Retina (tissue), 1 donor: ENCODE measurements around the gene LANCL3.
"Not testable (repeated sequence)": the region's sequence is repeated elsewhere in the genome, so short reads cannot be mapped to it uniquely, and the experiment has no call there.

Source experiments
- DNase-seq: peaks from one replicate; pipeline ENCODE4 v3.0.0-alpha.2; 2016

The LANCL3 gene

DNA sequence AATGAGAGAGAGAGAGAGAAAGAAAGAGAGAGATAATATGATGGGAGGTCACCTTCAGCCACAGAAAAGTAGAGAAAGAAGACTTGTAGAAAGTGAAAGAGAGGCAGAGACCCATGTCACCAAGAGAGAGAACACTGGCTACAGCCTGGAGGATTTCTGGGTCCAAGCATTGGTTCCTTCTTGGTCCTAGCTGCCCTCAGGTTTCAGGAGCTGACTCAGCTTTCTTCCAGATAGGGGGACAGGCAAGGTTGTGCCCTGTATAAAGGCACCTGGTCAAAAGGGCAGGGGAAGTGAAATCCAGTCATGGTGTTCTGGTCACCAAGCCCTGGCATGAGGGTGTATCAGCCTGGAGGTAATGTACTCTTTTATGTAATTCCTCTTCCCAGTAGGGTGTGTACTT is 66.6 kb downstream of the LANCL3 start:
- no peak for DNase-seq

DNA sequence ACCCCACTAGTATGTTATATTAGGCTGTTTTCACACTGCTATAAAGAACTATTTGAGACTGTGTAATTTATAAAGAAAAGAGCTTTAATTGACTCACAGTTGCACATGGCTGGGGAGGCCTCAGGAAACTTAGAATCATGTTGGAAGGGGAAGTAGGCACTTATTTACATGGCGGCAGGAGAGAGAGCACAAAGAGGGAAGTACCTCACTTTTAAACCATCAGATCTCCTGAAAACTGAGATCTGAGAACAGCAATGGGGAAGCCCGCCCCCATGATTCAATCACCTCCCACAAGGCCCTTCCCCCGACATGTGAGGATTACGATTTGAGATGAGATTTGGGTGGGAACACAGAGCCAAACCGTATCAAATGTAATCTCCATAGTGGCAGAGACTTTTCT is 68.7 kb downstream of the LANCL3 start:
- no peak for DNase-seq

DNA sequence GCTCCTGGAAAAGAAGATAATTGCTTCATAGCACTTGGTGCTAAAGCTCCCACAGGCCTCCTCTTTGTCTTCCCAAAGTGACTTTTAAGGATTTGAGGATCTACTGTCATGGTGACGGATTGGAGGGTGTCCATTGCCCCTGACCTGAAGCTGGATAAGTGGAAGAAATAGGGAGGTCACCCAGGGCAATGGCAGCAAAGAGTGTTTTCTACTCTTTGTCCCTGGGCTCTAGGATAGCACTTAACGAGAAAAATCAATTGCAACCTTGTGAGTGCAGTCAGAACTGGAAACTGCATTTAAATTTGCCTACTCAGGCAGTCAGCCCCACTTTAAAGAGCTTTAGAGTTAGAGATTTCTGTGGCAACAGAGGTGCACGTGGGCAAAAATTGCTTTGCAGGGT is 70.4 kb downstream of the LANCL3 start:
- DNase-seq = no peak

- DNase-seq = no peak
Measured at GRCh38 chrX:37644381-37645305, 73.2 kb downstream of the LANCL3 start.

DNA sequence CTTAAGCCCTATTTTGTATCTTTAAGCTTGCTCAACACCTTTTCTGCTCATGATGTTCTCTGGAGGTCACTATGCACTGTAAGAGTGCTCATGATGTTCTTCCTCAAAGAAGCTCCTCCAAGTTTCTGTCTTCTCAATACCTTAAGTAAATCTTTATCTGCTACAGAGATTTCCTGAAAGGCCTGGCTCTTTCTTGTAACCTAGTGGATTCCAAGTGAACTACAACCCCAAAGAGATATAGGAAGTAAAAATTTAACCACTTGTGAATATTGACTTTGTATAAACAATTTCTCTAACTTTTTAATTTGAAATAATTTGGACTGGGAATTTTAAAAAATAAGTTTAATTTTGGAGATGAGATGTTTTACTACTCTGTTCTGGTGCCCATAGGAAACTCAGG is 74.8 kb downstream of the LANCL3 start:
- DNase-seq = no peak

DNA sequence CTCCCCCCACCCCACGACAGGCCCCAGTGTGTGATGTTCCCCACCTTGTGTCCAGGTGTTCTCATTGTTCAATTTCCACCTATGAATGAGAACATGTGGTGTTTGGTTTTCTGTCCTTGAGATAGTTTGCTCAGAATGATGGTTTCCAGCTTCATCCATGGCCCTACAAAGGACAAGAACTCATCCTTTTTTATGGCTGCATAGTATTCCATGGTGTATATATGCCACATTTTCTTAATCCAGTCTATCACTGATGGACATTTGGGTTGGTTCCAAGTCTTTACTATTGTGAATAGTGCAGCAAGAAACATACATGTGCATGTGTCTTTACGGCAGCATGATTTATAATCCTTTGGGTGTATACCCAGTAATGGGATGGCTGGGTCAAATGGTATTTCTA is 79.4 kb downstream of the LANCL3 start:
- DNase-seq = not testable (repeated sequence)

DNA sequence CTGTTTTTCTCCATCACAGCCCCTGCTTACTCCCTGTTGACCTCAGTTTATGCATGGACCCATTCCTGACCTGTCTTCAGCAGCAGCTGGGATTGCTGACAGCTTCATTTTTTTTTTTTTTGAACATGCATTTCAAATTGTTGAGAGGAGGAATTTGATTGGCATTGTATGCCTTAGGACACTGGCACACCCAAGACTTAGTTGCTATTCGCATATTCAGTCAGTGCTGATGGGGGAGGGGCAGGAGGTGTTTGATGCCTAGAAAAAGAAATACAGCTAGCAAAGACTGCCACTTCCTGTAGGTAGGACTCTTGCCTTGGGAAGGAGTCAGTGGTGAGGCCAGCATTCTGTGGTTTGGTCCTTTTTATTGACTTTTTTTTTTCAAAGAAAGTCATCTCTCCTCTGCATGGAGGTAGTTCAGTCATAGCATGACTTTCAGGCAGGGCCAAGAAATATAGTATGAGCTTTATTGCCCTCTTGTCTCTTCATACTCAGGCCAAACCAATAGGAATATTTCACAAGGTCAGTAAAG is 80.5 kb downstream of the LANCL3 start:
- no peak for DNase-seq

DNA sequence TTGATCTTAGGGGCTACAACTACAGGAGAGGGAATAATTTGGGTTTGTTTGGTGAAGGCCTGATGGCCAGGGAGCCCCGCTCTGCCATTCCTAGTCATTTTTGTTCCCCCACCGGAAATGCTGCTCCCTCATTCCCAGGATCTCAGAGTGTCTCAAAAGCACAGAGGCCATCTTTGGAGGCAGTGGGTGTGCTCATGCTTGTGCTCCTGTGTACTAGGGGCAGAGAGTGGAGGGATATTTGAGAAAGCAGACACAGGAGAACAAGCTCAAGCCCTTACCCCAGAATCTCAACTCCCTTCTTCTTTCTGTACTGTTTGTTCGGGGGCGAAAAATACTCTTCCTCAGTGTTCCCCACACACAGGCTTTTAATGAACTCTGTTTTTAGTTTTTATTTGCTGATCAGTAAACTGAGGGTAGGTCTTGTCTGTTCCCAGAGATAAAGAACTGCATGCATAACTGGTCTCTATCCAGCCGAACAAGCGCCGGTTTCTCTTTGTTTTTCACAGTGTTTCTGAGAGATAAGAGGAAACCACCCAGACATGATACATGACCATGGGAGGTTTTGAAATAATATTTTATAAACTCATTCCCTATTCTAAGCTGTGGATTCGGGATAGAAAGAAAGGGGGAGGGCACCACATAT is 81.2 kb downstream of the LANCL3 start:
- no peak for DNase-seq

GRCh38 chrX:37653397-37654085 is 82.1 kb downstream of the LANCL3 start:
- DNase-seq = no peak

DNA sequence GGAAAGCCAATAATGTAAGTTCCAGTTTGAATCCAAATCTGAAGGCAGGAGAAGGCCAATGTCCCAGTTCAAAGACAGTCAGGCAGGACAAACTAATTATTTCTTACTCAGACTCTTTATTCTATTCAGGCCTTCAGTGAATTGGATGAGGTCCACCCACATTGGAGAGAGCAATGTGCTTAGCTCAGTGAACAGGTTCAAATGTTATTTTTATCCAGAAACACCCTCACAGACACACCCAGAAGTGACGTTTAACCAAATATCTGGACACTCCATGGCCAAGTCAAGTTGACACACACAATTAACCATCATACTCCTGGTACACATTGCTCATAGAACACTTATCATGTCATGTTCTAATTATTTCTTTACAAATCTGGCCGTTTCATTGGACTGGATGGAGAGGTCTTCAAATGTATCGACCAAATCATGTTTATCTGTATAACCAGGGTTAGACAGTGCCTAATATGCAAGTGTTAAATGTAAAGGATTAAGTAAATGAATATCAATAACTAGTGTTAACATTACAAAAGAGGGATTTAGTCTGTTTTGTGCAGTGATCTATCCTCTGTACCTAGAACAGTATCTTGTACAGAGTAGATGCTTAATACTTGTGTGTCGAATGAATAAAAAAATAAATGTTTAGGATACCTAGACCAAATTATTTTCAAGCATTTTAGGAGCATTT is 87.0 kb downstream of the LANCL3 start:
- DNase-seq = no peak

GRCh38 chrX:37659047-37659446 is 87.6 kb downstream of the LANCL3 start:
- no peak for DNase-seq

DNA sequence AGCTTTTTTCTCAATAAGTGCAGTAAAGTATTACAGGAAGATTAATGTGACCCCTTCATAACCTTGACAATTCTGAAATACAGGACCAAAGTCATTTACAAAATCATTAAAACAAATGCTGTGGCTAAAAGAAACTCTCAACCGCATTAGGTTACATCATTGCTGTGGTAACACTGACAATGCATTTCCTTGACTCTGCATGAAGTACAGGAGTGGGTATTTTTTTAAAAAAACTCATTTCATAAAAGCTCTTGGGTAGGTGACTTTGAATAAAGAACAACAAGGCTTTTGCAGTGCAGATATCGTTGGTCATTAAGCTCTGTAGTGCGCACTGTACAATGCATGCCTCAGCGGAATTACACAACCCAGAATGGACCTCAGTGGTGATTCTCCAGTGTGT is 90.7 kb downstream of the LANCL3 start:
- DNase-seq = no peak

DNA sequence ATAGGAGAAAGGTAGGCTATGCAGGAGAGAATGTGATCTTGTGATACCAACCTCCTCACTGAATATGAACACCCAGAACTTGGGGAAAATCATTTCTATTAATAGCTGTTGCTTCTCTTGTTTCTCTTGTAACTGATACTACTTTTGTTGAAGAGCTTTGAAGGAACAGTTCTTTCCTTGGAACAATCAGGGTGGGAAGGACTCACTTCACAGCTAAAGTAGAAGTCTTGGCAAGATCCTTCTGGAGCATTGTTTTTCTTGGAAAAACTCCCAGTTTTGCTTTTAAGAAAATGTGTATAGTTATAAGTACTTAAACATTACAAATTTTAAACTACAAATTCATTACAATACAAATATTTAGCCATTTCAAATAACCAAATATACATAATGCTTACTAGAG is 95.1 kb downstream of the LANCL3 start:
- no peak for DNase-seq

GRCh38 chrX:37667141-37667540 is 95.7 kb downstream of the LANCL3 start:
- no peak for DNase-seq

GRCh38 chrX:37672563-37672962 is 101.1 kb downstream of the LANCL3 start:
- DNase-seq = no peak

DNA sequence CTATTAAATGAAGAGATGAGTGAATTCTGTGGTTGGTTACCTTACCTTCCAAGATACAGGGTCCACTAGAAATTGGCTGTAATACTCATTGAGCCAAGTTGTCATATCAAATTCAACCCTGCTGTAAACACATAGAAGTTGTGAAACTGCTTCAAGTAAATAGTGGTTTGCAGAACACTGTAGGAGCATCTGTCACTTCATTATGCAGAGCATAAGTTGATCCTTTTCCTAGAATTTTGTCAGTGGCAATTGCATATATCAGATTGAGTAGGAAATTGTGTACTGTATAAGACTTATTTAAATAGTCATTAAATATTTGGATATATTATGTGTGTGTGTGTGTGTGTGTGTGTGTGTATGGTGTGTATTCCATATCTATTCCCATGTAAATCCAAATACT is 105.3 kb downstream of the LANCL3 start:
- DNase-seq = no peak

GRCh38 chrX:37677243-37677642 is 105.8 kb downstream of the LANCL3 start:
- no peak for DNase-seq

DNA sequence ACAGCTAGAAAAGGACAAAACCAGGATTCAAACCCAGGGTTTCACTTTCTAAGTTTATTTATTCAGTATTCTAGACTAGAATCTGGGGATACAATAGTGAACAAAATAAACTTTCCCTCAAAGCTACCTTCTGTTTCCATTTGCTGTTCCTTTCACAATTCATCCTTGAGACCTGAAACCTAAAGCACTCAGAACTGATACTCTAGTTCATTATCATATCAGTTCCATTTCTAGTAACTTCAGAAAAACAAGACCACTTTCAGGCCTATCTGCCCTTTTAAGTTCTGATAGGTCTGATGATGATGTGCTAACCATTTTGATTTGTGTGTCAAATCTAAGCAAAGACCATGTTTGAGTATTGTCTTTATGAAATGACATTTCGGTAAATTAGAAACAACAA is 106.3 kb downstream of the LANCL3 start:
- no peak for DNase-seq

DNA sequence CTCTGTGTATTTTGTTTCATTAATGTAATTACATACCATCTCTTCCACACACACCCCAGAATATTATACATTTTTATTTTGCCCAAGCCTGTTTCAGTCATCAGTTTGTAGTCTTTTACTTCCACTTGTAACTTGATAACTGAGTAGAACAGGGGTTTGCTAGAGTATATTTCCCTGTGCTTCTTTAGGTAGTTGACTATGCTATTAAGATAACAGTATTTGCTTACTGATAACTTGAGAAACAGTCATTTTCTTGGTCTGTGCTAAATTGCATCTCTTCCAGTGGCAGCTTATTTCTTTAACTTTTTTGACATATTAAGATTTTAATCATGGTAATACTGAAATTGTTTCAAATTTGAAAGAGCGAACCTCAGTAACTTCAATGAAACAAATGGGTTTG is 107.1 kb downstream of the LANCL3 start:
- no peak for DNase-seq

- no peak for DNase-seq
Measured at GRCh38 chrX:37679230-37679629, 107.8 kb downstream of the LANCL3 start.

DNA sequence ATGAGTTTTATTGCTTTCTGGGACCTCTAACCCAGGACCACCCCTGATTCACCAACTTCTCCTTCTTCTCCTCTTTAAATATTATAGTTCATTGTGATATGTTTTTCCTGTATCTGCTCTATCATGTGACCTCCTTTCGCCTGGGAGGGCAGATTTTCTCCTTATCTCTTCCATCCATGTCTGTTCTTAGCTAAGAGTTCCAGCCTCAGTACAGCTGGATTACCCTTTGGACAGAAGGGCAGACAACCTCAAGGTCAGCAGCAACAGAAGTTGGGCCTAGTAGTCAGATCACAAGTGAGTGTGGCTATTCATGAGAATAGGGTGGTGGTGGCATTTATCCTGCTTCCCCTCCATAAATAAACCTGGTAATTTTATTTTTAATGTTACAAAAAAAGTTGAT is 108.4 kb downstream of the LANCL3 start:
- DNase-seq = no peak

- DNase-seq = no peak
Measured at GRCh38 chrX:37684426-37684825, 113.0 kb downstream of the LANCL3 start.

DNA sequence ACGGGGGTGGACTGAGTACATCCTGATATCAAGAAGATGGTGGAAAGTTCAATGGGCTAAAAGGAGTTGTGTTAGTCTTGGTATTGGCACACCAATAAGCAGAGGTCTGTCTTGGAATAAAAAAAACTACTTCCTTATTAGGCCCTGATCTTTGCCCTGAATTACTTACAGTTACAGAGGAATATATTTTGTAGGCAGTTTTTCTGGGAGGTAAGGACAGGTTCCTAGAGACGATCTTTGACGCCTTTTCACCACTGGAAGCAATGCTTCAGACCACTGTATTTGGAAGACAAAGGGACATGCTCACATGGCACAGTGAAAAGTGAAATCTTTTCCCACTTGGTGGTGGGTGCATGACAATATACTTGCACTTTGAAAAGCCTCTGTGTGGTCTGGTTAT is 113.5 kb downstream of the LANCL3 start:
- no peak for DNase-seq
